Fibroblast of skin of left biceps (primary cell): ENCODE results near the gene MDGA2.

Experiments
- DNase-seq, 2 experiments: peaks; one replicate each; pipeline ENCODE4 v3.0.0-alpha.2; 2013; ENCODE audit warnings: low read depth in 2 of 2

The MDGA2 gene

GRCh38 chr14:47675466-47676314, at the start of gene MDGA2:
Gene MDGA2 (minus strand): TSS chr14:47675605.
- DNase-seq, result no peak

- no peak for DNase-seq
These were observed 47.7 kb upstream of the MDGA2 start for GRCh38 chr14:47722929-47723693.

GRCh38 chr14:47720281-47720680, 44.9 kb upstream of the MDGA2 start:
- no peak for DNase-seq

- no peak for DNase-seq
These were observed 39.9 kb upstream of the MDGA2 start for GRCh38 chr14:47715330-47715729.

- no peak for DNase-seq
These were observed 35.2 kb upstream of the MDGA2 start for GRCh38 chr14:47710581-47710980.

- DNase-seq, result no peak
These were observed 30.3 kb upstream of the MDGA2 start for GRCh38 chr14:47705683-47706082.

- no peak for DNase-seq
These were observed 16.4 kb upstream of the MDGA2 start for GRCh38 chr14:47691829-47692228.

GRCh38 chr14:47678993-47679392, 3.6 kb upstream of the MDGA2 start:
- DNase-seq, result no peak

GRCh38 chr14:47678157-47678556, 2.8 kb upstream of the MDGA2 start:
- DNase-seq, result no peak

- no peak for DNase-seq
These were observed 861 bp upstream of the MDGA2 start for GRCh38 chr14:47676315-47676617.

- DNase-seq, result no peak
These were observed 601 bp downstream of the MDGA2 start for GRCh38 chr14:47674543-47675465.

GRCh38 chr14:47674148-47674542, 1.3 kb downstream of the MDGA2 start:
- DNase-seq, result no peak

- DNase-seq, result no peak
These were observed 9.9 kb downstream of the MDGA2 start for GRCh38 chr14:47665337-47666134.

GRCh38 chr14:47662466-47662865, 12.9 kb downstream of the MDGA2 start:
- DNase-seq, result no peak

GRCh38 chr14:47660158-47660557, 15.2 kb downstream of the MDGA2 start:
- no peak for DNase-seq

GRCh38 chr14:47658041-47658440, 17.4 kb downstream of the MDGA2 start:
- DNase-seq, result no peak

GRCh38 chr14:47657143-47657542, 18.3 kb downstream of the MDGA2 start:
- no peak for DNase-seq

- no peak for DNase-seq
These were observed 24.1 kb downstream of the MDGA2 start for GRCh38 chr14:47651337-47651736.

GRCh38 chr14:47637753-47638152, 37.7 kb downstream of the MDGA2 start:
- DNase-seq, result no peak

- DNase-seq, result no peak
These were observed 49.0 kb downstream of the MDGA2 start for GRCh38 chr14:47626151-47627035.
